Kidney epithelial cell (primary cell): ENCODE measurements around the gene KLHL3. TPM values are rescaled to one million over a fixed set of nuclear protein-coding genes. Genes with fewer than 3 reads are reported as not detected.

Source experiments
- DNase-seq: peaks from one replicate; pipeline ENCODE4 v3.0.0-alpha.2; 2010; ENCODE audit warnings: low read depth
- H3K27me3 ChIP-seq: 2 replicates; pipeline ENCODE4 v1.6.0; 2011; ENCODE audit warnings: low read length; ENCODE audit not compliant: control insufficient read depth, insufficient read depth
- H3K36me3 ChIP-seq: 2 replicates; pipeline ENCODE4 v1.5.1; 2011; ENCODE audit warnings: low read length; ENCODE audit not compliant: control insufficient read depth, insufficient read depth
- H3K4me3 ChIP-seq: 2 replicates; pipeline ENCODE4 v1.5.1; 2011; ENCODE audit warnings: low read depth, mild to moderate bottlenecking, control low read depth, low read length
- CTCF ChIP-seq: IDR thresholded peaks from 2 replicates; pipeline ENCODE4 v1.5.1; 2011; ENCODE audit warnings: mild to moderate bottlenecking, moderate library complexity, low read length, control low read depth, inconsistent platforms; ENCODE audit not compliant: insufficient read depth, poor library complexity, severe bottlenecking
- total RNA-seq: library from RNA; depleted of rRNA; stranded (reverse); fragments of >200 nt; gene quantifications from 2 replicates; pipeline ENCODE4 v1.2.3, GENCODE V29; 2015

Gene KLHL3
- total RNA-seq, 1 donor from 2014 or later, result 2.8 TPM

- no peaks in the 10 kb centered on the region for H3K36me3 ChIP-seq
- no peaks in the 10 kb centered on the region for H3K27me3 ChIP-seq
- no peak for TF ChIP-seq CTCF
- no peak overlapping the region for H3K4me3 ChIP-seq
- DNase-seq, result no peak
Measured at GRCh38 chr5:137738947-137739346, 3.1 kb upstream of the KLHL3 start.

GRCh38 chr5:137737349-137738131 lies 1.7 kb upstream of the KLHL3 start:
- H3K4me3 ChIP-seq, result no peak overlapping the region
- no peak for TF ChIP-seq CTCF
- no peaks in the 10 kb centered on the region for H3K27me3 ChIP-seq
- no peak for DNase-seq
- H3K36me3 ChIP-seq, result no peaks in the 10 kb centered on the region

GRCh38 chr5:137736496-137736895 lies 607 bp upstream of the KLHL3 start:
- DNase-seq, result no peak
- Histone ChIP-seq H3K27me3 (no peaks in the 10 kb centered on the region), H3K4me3 (no peak overlapping the region), H3K36me3 (no peaks in the 10 kb centered on the region)
- TF ChIP-seq CTCF, result no peak

DNA sequence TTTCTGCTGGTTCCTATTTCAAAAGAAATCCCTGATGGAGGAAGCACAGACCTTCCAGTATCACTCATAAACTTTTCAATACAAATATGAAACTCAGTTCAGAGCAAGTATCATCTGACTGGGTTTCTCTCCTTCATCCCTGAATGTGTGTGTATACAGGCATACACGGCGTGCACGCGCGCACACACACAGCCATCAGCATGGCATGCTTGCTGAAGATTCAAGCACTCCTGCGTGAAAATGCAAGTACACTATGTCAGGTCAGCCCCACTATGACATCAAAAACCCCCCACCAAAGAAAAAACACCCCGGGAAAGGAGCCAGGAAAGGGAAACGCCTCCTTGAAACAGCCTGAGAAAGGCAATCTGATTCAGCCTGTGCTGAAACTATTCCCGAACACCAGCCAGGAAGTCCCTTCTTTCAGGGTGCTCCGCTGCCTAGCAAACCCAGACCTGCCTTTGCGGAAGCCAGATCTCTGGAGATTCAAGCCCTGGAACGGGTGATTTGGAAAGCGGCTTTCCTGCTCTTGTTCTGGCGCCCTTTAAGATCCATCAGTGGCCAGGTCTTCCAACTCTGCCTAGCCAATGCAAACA lies 831 bp downstream of the KLHL3 start:
- no peak for TF ChIP-seq CTCF

GRCh38 chr5:137734331-137734730 lies 1.6 kb downstream of the KLHL3 start:
- TF ChIP-seq CTCF, result no peak
- Histone ChIP-seq H3K36me3 (no peaks in the 10 kb centered on the region), H3K4me3 (no peak overlapping the region), H3K27me3 (no peaks in the 10 kb centered on the region)
- DNase-seq, result no peak

More for the DNA sequence above, 831 bp downstream of the KLHL3 start:
- no peak for DNase-seq
- peak overlapping the region; percentile 49 for H3K4me3 ChIP-seq
- H3K27me3 ChIP-seq, result no peaks in the 10 kb centered on the region
- H3K36me3 ChIP-seq, result no peaks in the 10 kb centered on the region
